Left cardiac atrium (tissue), 4 donors: Measurements from ENCODE around the gene HMOX2. TPM values are rescaled to one million over a fixed set of nuclear protein-coding genes. Genes with fewer than 3 reads are reported as not detected.

Source experiments
- ATAC-seq, 2 donors: fragments of 200-7000 bp; cut with Tn5 transposase; one replicate each; pipeline ENCODE4 v1.9.1; 2020; ENCODE audit warnings: mild to moderate bottlenecking in 2 of 2, moderate library complexity in 2 of 2
- DNase-seq: peaks from one replicate; pipeline ENCODE4 v3.0.0-alpha.2; 2020
- intact Hi-C, 2 donors: fragments of 100-400 bp; cut with DNase I; formaldehyde crosslinking; loops; one replicate each; pipeline versions ENCODE4 v1.14.1 to v1.15.1; 2022 to 2023
- total RNA-seq, 2 donors: library from RNA; stranded (reverse); fragmentation: NEBNext Ultra II Directional; extraction: Animal tissue kit (Norgen Biotek cat#: 25700); gene quantifications; one replicate each; pipeline ENCODE4 v1.2.1, GENCODE V29; 2021
- donor health status: DM: no; HTN: yes; CAD: no.
- donor health status: DM: no; HTN: yes; CAD: no; lungs with severe emphysema.
- donor health status: DM: yes; HTN: yes; CAD: no.
- donor health status: Dilated cardiomyopathy.

Gene HMOX2
- total RNA-seq, 2 donors from 2014 or later = 65.3 to 92.0 TPM

GRCh38 chr16:4514606-4515005 lies 38.4 kb downstream of the HMOX2 start:
- intact Hi-C loops = loop anchor here in 1 of 2 donors (5.0 kb wide), 1 partner anchor 33 kb away; no protein-coding TSS in a partner anchor
- no peak for DNase-seq
- peak in 1 of 2 donors; percentile 15 for ATAC-seq

GRCh38 chr16:4515611-4516233 lies 39.5 kb downstream of the HMOX2 start:
- intact Hi-C loops = no loop called here
- ATAC-seq (peak; percentile 10 to 18), DNase-seq (no peak)

GRCh38 chr16:4517812-4518680 lies 41.8 kb downstream of the HMOX2 start:
- DNase-seq (no peak), ATAC-seq (no peak)
- intact Hi-C loops = no loop called here

- intact Hi-C loops = no loop called here
- ATAC-seq (no peak), DNase-seq (no peak)
Observed at GRCh38 chr16:4519274-4520058, 43.3 kb downstream of the HMOX2 start.

GRCh38 chr16:4520913-4521312 lies 44.7 kb downstream of the HMOX2 start:
- ATAC-seq (no peak), DNase-seq (no peak)
- intact Hi-C loops = no loop called here

GRCh38 chr16:4522051-4522581 lies 45.9 kb downstream of the HMOX2 start:
- DNase-seq = peak; percentile 45
- ATAC-seq = peak; percentile 31 to 85
- intact Hi-C loops = no loop called here

- no peak for DNase-seq
- ATAC-seq = no peak
- intact Hi-C loops = no loop called here
Observed at GRCh38 chr16:4523686-4524085, 47.5 kb downstream of the HMOX2 start.

GRCh38 chr16:4524571-4524970 lies 48.4 kb downstream of the HMOX2 start:
- ATAC-seq = no peak
- intact Hi-C loops = no loop called here
- DNase-seq = no peak

GRCh38 chr16:4525069-4525468 lies 48.9 kb downstream of the HMOX2 start:
- no peak for DNase-seq
- ATAC-seq = no peak
- intact Hi-C loops = no loop called here

GRCh38 chr16:4525634-4526277 lies 49.6 kb downstream of the HMOX2 start:
- intact Hi-C loops = no loop called here
- DNase-seq (no peak), ATAC-seq (no peak)

- no peak for ATAC-seq
- intact Hi-C loops = no loop called here
- no peak for DNase-seq
Observed at GRCh38 chr16:4529085-4530060, 53.2 kb downstream of the HMOX2 start.

- ATAC-seq = no peak
- intact Hi-C loops = no loop called here
Observed at GRCh38 chr16:4531811-4532210, 55.6 kb downstream of the HMOX2 start.

GRCh38 chr16:4532238-4532637 lies 56.0 kb downstream of the HMOX2 start:
- DNase-seq (no peak), ATAC-seq (no peak)
- intact Hi-C loops = no loop called here

More at GRCh38 chr16:4531811-4532210, 55.6 kb downstream of the HMOX2 start:
- no peak for DNase-seq

GRCh38 chr16:4533490-4533889 lies 57.3 kb downstream of the HMOX2 start:
- no peak for ATAC-seq
- intact Hi-C loops = no loop called here
- no peak for DNase-seq

GRCh38 chr16:4534151-4534790 lies 58.1 kb downstream of the HMOX2 start:
- intact Hi-C loops = no loop called here
- ATAC-seq = no peak

GRCh38 chr16:4535627-4536108 lies 59.5 kb downstream of the HMOX2 start:
- DNase-seq = no peak
- intact Hi-C loops = no loop called here
- ATAC-seq = no peak

More at GRCh38 chr16:4534151-4534790, 58.1 kb downstream of the HMOX2 start:
- no peak for DNase-seq

GRCh38 chr16:4536391-4537106 lies 60.4 kb downstream of the HMOX2 start:
- intact Hi-C loops = no loop called here
- DNase-seq (no peak), ATAC-seq (no peak)
